OCI-LY7 (cell line): Measurements from ENCODE around the gene LUC7L2. TPM values are rescaled to one million over a fixed set of nuclear protein-coding genes. Genes with fewer than 3 reads are reported as not detected.

Experiments used
- BruUV-seq: library from RNA; stranded (reverse); fragments of 400-500 nt; replicated peaks from 2 replicates; lab custom pipeline; 2021; lab: Mats Ljungman, UMichigan
- CTCF ChIA-PET: fragments of 300-600 bp; sonication (Branson Sonifier 250); formaldehyde crosslinking; loops from one replicate; lab custom pipeline; 2022; ENCODE audit warnings: antibody characterized with exemption; ENCODE audit not compliant: unreplicated experiment; lab: Charles Lee
- POLR2A ChIA-PET: fragments of 300-600 bp; sonication (Branson Sonifier 250); formaldehyde crosslinking; loops from one replicate; lab custom pipeline; 2022; ENCODE audit warnings: antibody characterized with exemption; lab: Charles Lee
- DNase-seq: peaks from one replicate; pipeline ENCODE4 v3.0.0-alpha.2; 2015; ENCODE audit warnings: low spot score
- H2AFZ ChIP-seq: fragments of 200-600 bp; sonication (generic), shearing (Covaris generic); 2 replicates; pipeline ENCODE4 v1.6.1; 2014; ENCODE audit warnings: mild to moderate bottlenecking, antibody characterized with exemption, low read length, moderate library complexity
- H3K27ac ChIP-seq: fragments of 200-600 bp; sonication (generic); 2 replicates; pipeline ENCODE4 v1.5.1; 2014; ENCODE audit warnings: mixed run types, low read depth, mild to moderate bottlenecking, moderate library complexity, low read length, inconsistent platforms; ENCODE audit not compliant: poor library complexity, severe bottlenecking
- H3K36me3 ChIP-seq: fragments of 200-600 bp; sonication (generic); 2 replicates; pipeline ENCODE4 v1.6.1; 2014; ENCODE audit warnings: mild to moderate bottlenecking, antibody characterized with exemption, low read length, moderate library complexity, mixed read lengths; ENCODE audit not compliant: insufficient read depth
- H3K4me1 ChIP-seq: fragments of 200-600 bp; sonication (generic); 2 replicates; pipeline ENCODE4 v1.5.1; 2014; ENCODE audit warnings: mild to moderate bottlenecking, low read length; ENCODE audit not compliant: insufficient read depth, poor library complexity, severe bottlenecking
- H3K4me2 ChIP-seq: fragments of 200-600 bp; sonication (generic); 2 replicates; pipeline ENCODE4 v1.6.1; 2014; ENCODE audit warnings: mild to moderate bottlenecking, low read length
- H3K4me3 ChIP-seq: fragments of 200-600 bp; sonication (generic); 2 replicates; pipeline ENCODE4 v1.5.1; 2014; ENCODE audit warnings: mild to moderate bottlenecking, low read depth, low read length; ENCODE audit not compliant: poor library complexity, severe bottlenecking
- H3K79me2 ChIP-seq: fragments of 200-600 bp; sonication (generic); 2 replicates; pipeline ENCODE4 v1.6.1; 2016; ENCODE audit warnings: low read depth, mild to moderate bottlenecking, low read length, moderate library complexity, mixed read lengths; ENCODE audit not compliant: insufficient read depth
- H3K9me2 ChIP-seq: fragments of 200-600 bp; sonication (generic); 2 replicates; pipeline ENCODE4 v1.6.1; 2016; ENCODE audit warnings: mild to moderate bottlenecking, low read length, mixed read lengths; ENCODE audit not compliant: insufficient read depth
- H3K9me3 ChIP-seq: fragments of 200-600 bp; sonication (generic); 2 replicates; pipeline ENCODE4 v1.6.1; 2014; ENCODE audit warnings: mild to moderate bottlenecking, mixed run types, low read length, mixed read lengths
- H4K20me1 ChIP-seq: fragments of 200-600 bp; sonication (generic); 2 replicates; pipeline ENCODE4 v1.6.1; 2014; ENCODE audit warnings: mild to moderate bottlenecking, antibody characterized with exemption, low read length, moderate library complexity, mixed read lengths; ENCODE audit not compliant: insufficient read depth
- CTCF ChIP-seq: fragments of 200-600 bp; sonication (generic); conservative IDR thresholded peaks from 2 replicates; pipeline ENCODE4 v1.5.1; 2014; ENCODE audit warnings: mild to moderate bottlenecking, antibody characterized with exemption, low read length, moderate library complexity, mixed read lengths
- EZH2phosphoT487 ChIP-seq: fragments of 200-600 bp; sonication (generic); IDR thresholded peaks from 2 replicates; pipeline ENCODE4 v1.6.1; 2018; ENCODE audit warnings: low read depth, borderline replicate concordance, mild to moderate bottlenecking, mixed run types, antibody characterized with exemption, low read length, moderate library complexity, mixed read lengths
- intact Hi-C: fragments of 100-400 bp; cut with micrococcal nuclease; formaldehyde crosslinking; loops from one replicate; pipeline ENCODE4 v1.10.0; 2022; ENCODE audit not compliant: unreplicated experiment
- total RNA-seq, 2 experiments: library from RNA; depleted of rRNA in 1 of 2; stranded (reverse); fragments of >200 nt in 1 of 2; shearing (Covaris generic) in 1 of 2; gene quantifications; 2 replicates each; pipeline ENCODE4 v1.2.3, GENCODE V29; 2014 to 2022

The LUC7L2 gene
- total RNA-seq, 2 experiments from 2014 or later: 79.6 to 143 TPM

- H3K9me2 ChIP-seq: no peaks in the 10 kb centered on the region
- no peak overlapping the region for H2AFZ ChIP-seq
- H4K20me1 ChIP-seq: peaks cover 49% of the 10 kb centered on the region
- ChIA-PET POLR2A (interaction anchor here (0.6 to 0.8 kb wide), 4 partner anchors 8 to 806 kb away, joined by 3 to 5 read pairs (median 3); no protein-coding TSS in a partner anchor), CTCF (no interaction called here)
- no peak for DNase-seq
- H3K27ac ChIP-seq: no peak overlapping the region
- peaks cover 30% of the 10 kb centered on the region for H3K4me1 ChIP-seq
- TF ChIP-seq EZH2phosphoT487: no peak
- H3K79me2 ChIP-seq: peaks cover 82% of the 10 kb centered on the region
- H3K36me3 ChIP-seq: peaks cover 53% of the 10 kb centered on the region
- H3K4me2 ChIP-seq: peak overlapping the region; percentile 95
- H3K9me3 ChIP-seq: no peaks in the 10 kb centered on the region
- no TSS peak for BruUV-seq
- intact Hi-C loops: no loop called here
- H3K4me3 ChIP-seq: peak overlapping the region; percentile 90
Observed at GRCh38 chr7:139362302-139362701, 2.6 kb downstream of the LUC7L2 start.

- Histone ChIP-seq H4K20me1 (peaks cover 56% of the 10 kb centered on the region), H3K9me2 (no peaks in the 10 kb centered on the region), H3K79me2 (peaks cover 83% of the 10 kb centered on the region), H3K4me2 (peak overlapping the region; percentile 95), H3K4me1 (peaks cover 28% of the 10 kb centered on the region), H3K9me3 (no peaks in the 10 kb centered on the region), H2AFZ (no peak overlapping the region), H3K4me3 (peak overlapping the region; percentile 90), H3K27ac (no peak overlapping the region), H3K36me3 (peaks cover 60% of the 10 kb centered on the region)
- ChIA-PET POLR2A (interaction anchor here (0.6 to 1.5 kb wide), 4 partner anchors 19 to 485 kb away, joined by 3 to 5 read pairs (median 4); no protein-coding TSS in a partner anchor), CTCF (no interaction called here)
- DNase-seq: no peak
- intact Hi-C loops: no loop called here
- no TSS peak for BruUV-seq
- TF ChIP-seq CTCF (no peak), EZH2phosphoT487 (no peak)
Observed at GRCh38 chr7:139362981-139363380, 3.3 kb downstream of the LUC7L2 start.

- no TSS peak for BruUV-seq
- Histone ChIP-seq H3K4me2 (no peak overlapping the region), H3K4me1 (peaks cover 33% of the 10 kb centered on the region), H3K4me3 (no peak overlapping the region), H3K79me2 (peaks cover 100% of the 10 kb centered on the region), H2AFZ (no peak overlapping the region), H4K20me1 (peaks cover 67% of the 10 kb centered on the region), H3K27ac (no peak overlapping the region), H3K9me3 (no peaks in the 10 kb centered on the region), H3K9me2 (no peaks in the 10 kb centered on the region), H3K36me3 (peaks cover 83% of the 10 kb centered on the region)
- DNase-seq: no peak
- no peak for TF ChIP-seq CTCF
- no peak for TF ChIP-seq EZH2phosphoT487
- intact Hi-C loops: no loop called here
- ChIA-PET CTCF (no interaction called here), POLR2A (interaction anchor here (1.3 kb wide), 1 partner anchor 11 kb away, joined by 4 read pairs; no protein-coding TSS in a partner anchor)
Observed at GRCh38 chr7:139365336-139365735, 5.6 kb downstream of the LUC7L2 start.
